Activated T-cell treated with anti-CD3 and anti-CD28 coated beads for 4 hours (primary cell): Measurements from ENCODE around the gene SDCBP2.

ENCODE experiments used
- DNase-seq: peaks from one replicate; pipeline ENCODE4 v3.0.0-alpha.2; 2020

SDCBP2 gene

DNA sequence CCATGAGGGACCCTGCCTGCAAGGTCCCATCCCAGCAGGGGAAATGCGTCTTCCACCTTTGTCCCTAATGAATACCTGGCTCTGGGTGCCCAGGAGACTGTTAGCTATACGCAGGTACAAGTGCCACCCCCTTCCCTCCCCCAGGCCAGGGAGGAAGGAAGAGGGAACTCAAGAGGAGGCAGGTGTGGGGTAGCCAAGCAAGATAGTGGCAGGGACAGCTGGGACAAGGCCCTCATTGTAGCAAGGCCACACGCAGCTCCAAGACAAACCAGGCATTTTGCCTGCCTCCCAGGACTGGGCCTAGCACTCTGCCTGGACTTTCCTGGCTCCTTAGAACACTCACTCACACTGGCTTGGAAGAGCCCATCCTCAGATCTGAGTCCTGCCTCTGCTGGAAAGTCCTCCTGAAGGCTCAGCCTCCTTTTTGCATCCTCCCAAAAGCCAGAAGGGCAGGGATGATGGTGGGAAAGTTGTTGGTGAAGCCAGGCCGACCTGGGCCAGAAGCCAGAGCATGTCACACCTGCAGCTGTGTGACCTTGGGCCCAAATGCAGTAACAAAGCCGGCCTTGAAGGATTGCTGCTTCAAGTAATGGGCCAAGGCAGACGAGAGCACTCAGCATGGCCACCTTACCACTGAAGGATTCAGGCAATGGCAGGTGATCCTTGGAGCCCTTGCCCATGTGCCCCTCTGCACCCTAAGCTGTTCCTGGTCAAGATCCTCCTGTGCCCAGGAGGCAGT, 35.1 kb downstream of the SDCBP2 start:
- DNase-seq, result no peak

DNA sequence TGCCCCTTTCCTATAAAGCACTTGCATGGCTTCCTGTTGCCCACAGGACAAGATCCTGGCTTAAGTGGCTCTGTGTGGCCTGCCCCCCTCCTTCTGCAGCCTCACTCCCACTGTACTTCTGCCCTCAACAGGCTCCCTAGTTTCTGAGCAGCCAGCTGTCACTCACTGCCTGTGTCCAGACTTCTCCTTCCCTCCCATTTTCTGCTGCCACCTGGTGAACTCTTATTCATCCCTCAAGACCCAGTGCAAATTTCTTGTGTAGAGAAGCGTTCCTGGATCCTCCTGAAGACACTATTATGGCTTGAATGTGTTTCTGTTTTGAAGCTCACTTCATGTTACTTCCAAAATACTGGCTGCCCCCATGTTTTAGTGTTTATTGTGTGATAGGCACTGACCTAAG, 36.3 kb downstream of the SDCBP2 start:
- no peak for DNase-seq

DNA sequence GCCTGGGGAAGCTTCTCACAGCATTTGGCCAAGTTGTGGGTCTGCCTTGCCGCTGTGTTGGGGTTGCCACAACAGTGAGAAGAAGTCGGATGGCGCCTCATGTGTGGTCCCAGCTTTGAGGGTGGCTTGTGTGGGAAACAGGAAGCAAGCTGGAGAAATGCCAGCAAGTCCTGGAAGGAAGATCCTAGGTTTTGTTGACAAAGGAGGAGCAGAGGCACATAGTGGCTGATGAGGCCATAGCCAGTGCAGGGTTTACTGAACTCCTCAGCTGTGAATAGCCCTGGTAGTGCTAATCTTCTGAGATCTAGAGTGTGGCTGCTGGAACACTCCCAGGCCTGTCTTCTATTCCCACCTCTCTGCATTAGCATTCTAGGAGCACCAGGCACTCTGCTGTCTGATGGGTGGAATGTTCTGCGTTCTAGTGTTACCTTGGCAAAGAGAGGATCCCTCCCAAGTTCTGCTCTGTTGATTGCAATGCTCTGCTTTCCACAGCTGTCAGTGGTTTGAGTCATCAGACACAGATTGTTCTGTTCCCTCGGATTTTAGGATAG, 37.7 kb downstream of the SDCBP2 start:
- no peak for DNase-seq

DNA sequence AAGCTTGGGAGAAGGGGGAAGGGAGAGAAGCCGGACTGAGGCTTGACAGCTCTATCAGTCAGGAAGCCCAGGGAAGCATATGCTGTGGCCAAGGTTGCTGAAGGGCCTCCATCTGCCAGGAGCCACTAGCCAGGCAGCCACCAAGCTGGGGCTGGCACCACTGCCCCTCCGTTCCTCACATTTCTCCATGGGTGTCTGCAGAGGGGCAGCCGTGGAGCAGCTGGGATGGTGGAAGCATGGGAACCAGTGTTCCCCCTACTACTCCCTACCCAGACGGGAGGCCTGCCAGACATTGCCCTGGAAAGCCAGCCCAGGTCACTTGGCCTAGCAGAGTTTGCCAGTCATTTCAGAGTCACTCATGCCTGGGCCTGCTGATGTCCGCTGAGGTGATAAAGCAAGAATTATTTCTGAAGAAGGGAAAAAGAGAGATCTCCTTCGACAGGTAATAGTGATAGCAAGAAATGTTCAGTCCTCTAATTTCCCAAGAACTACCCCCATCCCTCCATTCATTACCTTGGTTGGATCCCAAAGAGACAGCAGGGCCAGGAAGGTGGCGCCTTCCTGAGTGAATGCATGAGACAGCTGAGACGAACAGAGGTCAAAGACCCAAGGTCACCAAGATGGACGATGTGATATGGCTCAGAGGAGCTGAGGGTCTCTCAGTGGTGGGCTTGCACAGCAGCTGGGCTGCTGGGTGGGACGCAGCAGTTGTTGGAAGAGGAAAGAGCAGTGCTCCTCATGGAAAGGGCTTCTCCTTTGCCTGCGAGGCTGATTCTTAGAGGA, 41.0 kb downstream of the SDCBP2 start:
- DNase-seq, result no peak

GRCh38 chr20:1287306-1287705, 41.6 kb downstream of the SDCBP2 start:
- DNase-seq, result no peak

DNA sequence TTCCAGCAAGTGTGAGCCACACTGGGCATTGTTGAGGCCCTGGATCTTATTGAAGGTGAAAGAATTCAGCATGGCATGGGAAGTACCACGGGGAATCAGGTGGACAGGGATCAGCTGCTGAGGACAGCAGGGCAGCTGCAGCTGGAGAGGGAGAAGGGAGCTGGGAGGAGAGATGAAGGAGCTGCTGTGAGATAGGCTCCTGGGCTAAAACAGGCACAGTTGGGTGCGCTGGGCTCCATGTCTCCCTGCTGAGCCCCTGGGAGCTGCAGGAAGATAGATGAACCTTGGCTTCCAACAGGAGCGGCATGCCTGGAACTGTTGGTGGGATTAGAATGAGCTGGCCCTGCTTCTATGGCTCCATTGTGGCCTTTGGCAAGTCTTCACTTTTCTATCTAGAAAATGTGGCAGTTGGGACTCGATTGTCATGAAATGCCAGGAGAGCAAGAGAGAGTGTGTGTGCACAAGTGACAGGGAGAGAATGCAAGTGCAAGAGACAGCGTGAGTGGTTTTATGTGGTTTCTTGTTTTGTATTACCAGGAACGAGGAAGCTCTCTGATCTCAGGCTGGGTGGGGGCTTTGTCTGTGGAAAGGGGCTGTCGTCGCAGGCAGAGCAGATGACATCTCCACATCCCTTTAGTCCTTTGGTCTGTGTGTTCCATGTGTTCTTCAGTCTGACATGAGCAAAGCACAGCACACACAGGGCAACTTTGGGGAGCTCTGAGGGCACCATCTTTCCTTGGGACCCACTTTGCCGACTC, 42.5 kb downstream of the SDCBP2 start:
- DNase-seq, result no peak

DNA sequence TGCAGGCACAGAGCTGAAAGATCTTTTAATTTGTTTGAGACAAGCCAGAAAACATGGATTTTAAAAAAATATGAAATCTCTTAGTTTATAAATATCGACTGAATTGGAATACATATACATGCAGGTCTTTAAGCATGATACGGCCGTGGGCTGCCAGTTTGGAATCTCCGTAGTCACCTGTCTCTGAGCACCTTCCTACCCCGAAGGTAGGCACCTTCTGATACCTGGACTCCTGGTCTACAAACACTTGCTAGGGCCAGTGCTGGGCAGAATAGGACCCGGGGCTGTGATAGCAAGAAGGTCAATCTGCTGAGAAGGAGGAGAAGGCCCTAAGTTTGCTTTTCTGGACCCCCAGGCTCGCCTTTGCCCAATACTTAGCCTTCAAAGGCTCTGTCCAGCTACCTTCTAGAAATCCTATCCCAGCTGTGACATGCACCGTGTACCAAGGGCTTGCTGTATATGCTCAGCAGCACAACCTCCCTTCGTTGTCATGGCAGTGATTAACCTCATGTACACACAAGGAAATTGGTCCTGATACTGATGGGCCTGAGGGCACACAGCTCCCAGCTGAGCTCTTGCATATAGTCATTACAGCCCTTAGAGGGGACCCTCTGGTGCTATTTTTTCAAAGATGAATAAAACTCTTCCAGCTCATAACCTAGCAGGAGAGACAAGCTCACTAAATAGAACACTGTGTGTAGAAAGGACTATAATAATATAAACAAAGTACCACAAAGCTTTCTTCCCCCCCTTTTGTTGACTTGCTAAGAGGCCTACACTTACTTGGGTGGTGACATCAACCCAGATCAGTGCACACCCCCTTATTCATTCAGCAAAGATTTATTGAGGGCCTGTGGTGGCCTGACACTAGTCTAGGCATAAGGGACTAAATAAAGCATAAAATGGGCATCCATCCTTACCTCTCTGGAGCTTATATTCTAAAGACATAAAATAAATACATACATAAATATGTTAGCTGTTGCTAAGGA, 45.1 kb downstream of the SDCBP2 start:
- DNase-seq, result no peak

DNA sequence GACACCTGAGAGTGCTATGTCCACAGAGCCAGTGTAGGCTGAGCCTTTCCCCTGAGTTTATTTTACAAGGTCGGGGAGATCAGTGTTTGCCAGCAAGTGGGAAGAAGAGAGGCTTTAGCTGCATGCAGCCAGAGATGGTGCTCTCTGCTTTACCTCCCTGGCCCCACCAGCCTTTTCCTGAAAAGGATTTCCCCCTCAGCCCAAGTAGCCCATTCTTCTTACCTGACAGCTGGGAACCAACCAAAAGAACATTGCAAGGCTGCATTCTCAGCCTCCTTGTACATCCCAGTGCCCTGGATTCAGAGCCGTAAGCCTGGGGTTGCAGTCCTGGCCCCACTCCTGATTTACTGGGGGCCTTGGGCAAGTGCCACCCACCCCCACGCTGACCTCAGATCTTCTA, 46.0 kb downstream of the SDCBP2 start:
- DNase-seq, result no peak

- no peak for DNase-seq
These were observed 47.5 kb downstream of the SDCBP2 start for GRCh38 chr20:1281279-1282057.

GRCh38 chr20:1280195-1281102, 48.5 kb downstream of the SDCBP2 start:
- no peak for DNase-seq

GRCh38 chr20:1278993-1279392, 49.9 kb downstream of the SDCBP2 start:
- no peak for DNase-seq

DNA sequence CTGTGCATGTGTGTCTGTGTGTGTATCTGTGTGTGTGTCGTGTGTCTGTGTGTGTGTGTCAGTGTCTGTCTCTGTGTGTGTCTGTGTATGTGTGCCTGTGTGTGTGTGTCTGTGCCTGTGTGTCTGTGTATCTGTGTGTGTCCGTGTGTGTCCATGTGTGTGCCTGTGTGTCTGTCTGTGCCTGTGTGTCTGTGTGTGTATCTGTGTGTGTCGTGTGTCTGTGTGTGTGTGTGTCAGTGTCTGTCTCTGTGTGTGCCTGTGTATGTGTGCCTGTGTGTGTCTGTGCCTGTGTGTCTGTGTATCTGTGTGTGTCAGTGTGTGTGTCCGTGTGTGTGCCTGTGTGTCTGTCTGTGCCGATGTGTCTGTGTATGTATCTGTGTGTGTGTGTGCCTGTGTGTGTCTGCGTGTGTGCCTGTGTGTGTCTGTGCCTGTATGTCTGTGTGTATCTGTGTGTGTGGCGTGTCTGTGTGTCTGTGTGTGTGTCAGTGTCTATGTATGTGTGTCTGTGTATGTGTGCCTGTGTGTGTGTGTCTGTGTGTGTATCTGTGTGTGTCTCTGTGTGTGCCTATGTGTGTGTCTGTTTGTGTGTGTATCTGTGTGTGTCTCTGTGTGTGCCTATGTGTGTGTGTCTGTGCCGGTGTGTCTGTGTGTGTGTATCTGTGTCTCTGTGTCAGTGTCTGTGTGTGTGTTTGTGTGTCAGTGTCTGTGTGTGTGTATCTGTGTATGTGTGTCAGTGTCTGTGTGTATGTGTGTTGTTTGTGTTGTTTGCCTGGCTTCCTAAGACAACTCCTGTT, 51.2 kb downstream of the SDCBP2 start:
- DNase-seq, result no peak

- DNase-seq, result no peak
These were observed 53.0 kb downstream of the SDCBP2 start for GRCh38 chr20:1275919-1276318.

DNA sequence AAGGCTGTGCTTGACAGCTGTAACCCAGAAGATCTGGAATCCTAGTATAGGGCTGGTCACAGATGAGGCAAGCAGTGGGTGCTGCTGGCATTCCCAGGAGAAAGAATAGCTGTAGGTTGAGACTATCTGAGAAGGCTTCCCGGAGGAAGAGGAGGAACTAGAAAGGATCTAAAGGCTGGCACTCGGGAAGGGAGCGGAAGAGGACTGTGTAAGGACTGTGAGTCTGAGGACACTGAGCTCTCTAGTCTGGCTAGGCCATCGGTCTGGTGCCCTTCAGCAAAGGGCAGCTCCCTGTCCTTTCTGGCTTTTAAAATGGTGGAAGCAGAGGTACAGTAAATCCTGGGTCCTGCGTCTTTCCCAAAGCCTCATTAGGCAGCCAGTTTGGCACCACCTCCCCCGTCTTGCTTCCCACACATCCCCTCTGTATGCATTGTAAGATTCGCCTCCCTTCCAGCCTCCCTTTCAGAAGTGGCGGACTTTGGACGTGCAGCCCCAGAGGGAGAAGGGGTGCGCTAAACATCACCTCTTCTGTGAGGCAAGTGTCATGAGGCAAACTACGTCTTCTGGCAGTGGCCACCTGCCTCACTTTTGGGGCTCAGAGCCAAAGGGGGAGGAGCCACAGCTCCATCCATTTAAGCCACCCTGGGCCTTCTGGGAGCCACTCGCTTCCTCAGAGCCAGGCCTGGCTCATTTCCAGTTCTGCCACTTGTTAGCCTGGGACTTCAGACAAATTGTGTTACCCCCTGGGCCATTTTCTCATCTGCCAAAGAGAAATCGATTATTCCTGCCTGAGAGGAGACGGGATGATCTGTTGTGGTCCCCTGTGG, 54.2 kb downstream of the SDCBP2 start:
- DNase-seq, result no peak

GRCh38 chr20:1273366-1273765, 55.6 kb downstream of the SDCBP2 start:
- DNase-seq, result no peak

GRCh38 chr20:1272368-1273100, 56.4 kb downstream of the SDCBP2 start:
- DNase-seq, result no peak

GRCh38 chr20:1269850-1270249, 59.1 kb downstream of the SDCBP2 start:
- no peak for DNase-seq

GRCh38 chr20:1269235-1269634, 59.7 kb downstream of the SDCBP2 start:
- no peak for DNase-seq
